Kidney (tissue), 14 donors: ENCODE data around the gene MAN1B1. TPM values are rescaled to one million over a fixed set of nuclear protein-coding genes. Genes with fewer than 3 reads are reported as not detected.

Experiments
- DNase-seq, 5 donors: peaks; one replicate each; pipeline ENCODE4 v3.0.0-alpha.2; 2013 to 2020
- FAIRE-seq: peaks from 2 replicates; lab custom pipeline; 2012; peaks lifted over from hg19 to GRCh38; lab: Jason Lieb, UNC
- H3K27ac ChIP-seq, 2 donors: one replicate each; pipeline ENCODE4 v1.7.0; 2013; ENCODE audit warnings: low read depth in 2 of 2, low read length in 2 of 2, inconsistent platforms in 1 of 2
- H3K27me3 ChIP-seq: one replicate; pipeline ENCODE4 v1.7.1; 2013; ENCODE audit warnings: low read length, inconsistent platforms; ENCODE audit not compliant: control insufficient read depth, insufficient read depth
- H3K36me3 ChIP-seq, 3 donors: one replicate each; pipeline versions ENCODE4 v1.7.0 to v1.7.1; 2013; ENCODE audit warnings: low read length in 3 of 3, control low read depth in 1 of 3, inconsistent platforms in 1 of 3; ENCODE audit not compliant: insufficient read depth in 3 of 3, control insufficient read depth in 2 of 3
- H3K4me1 ChIP-seq, 3 donors: one replicate each; pipeline versions ENCODE4 v1.7.0 to v1.7.1; 2013; ENCODE audit warnings: low read length in 3 of 3, inconsistent platforms in 1 of 3, low read depth in 1 of 3; ENCODE audit not compliant: control insufficient read depth in 2 of 3, insufficient read depth in 2 of 3
- H3K4me3 ChIP-seq, 3 donors: one replicate each; pipeline versions ENCODE4 v1.7.0 to v1.8.1; 2013; ENCODE audit warnings: low read length in 3 of 3, control low read depth in 1 of 3, inconsistent platforms in 1 of 3
- H3K9ac ChIP-seq, 3 donors: one replicate each; pipeline versions ENCODE4 v1.7.0 to v1.7.1; 2013; ENCODE audit warnings: low read length in 3 of 3, control low read depth in 1 of 3, inconsistent platforms in 1 of 3
- H3K9me3 ChIP-seq, 3 donors: one replicate each; pipeline versions ENCODE4 v1.7.0 to v1.7.1; 2013; ENCODE audit warnings: low read length in 3 of 3, control low read depth in 1 of 3, inconsistent platforms in 1 of 3; ENCODE audit not compliant: control insufficient read depth in 2 of 3, insufficient read depth in 1 of 3
- CTCF ChIP-seq: IDR thresholded peaks from 3 replicates; pipeline ENCODE4 v1.5.1; 2012; ENCODE audit warnings: mild to moderate bottlenecking, moderate library complexity, borderline replicate concordance; ENCODE audit not compliant: insufficient read depth; ENCODE audit errors: extremely low read depth
- intact Hi-C: fragments of 100-400 bp; cut with DNase I; formaldehyde crosslinking; loops from one replicate; pipeline ENCODE4 v1.11.1; 2022
- polyA plus RNA-seq: library from polyadenylated mRNA; stranded (reverse); fragments of 350-450 nt; fragmentation: Illumina TruSeq; extraction: RNeasy Lipid Tissue Mini Kit (QIAGEN cat#74804); gene quantifications from one replicate; pipeline ENCODE4 v1.2.3, GENCODE V29; 2014; ENCODE audit warnings: low read depth, low replicate concordance; ENCODE audit not compliant: insufficient read depth
- total RNA-seq: library from RNA; stranded (reverse); fragmentation: NEBNext Ultra II Directional; extraction: Animal tissue kit (Norgen Biotek cat#: 25700); gene quantifications from one replicate; pipeline ENCODE4 v1.2.1, GENCODE V29; 2021
- donor health status: control.
- donor health status: control.
- donor health status: control.
- donor health status: control.
- donor health status: control.
- donor health status: DM: yes; HTN: yes; CAD: no.
- donor health status: Normal renal cell carcinoma (clear cell type).

MAN1B1 gene
- total and polyA plus RNA-seq, 2 donors from 2014 or later, result 57.3 to 63.2 TPM

- no peaks in the 10 kb centered on the region for H3K4me1 ChIP-seq
- intact Hi-C loops, result no loop called here
- H3K9me3 ChIP-seq, result no peaks in the 10 kb centered on the region
- no peak within 1 kb of the TSS for H3K4me3 ChIP-seq
- no peaks in the 10 kb centered on the region for H3K36me3 ChIP-seq
- TF ChIP-seq CTCF, result no peak
- H3K9ac ChIP-seq, result no peak within 1 kb of the TSS
- H3K27ac ChIP-seq, result no peak within 1 kb of the TSS
- peak in 3 of 5 donors; percentile 44 to 82 (median 66) for DNase-seq
- H3K27me3 ChIP-seq, result peaks cover 23% of the 10 kb centered on the region
- no peak for FAIRE-seq
These were observed 52.1 kb downstream of the MAN1B1 start, which contains the start of gene GRIN1 for GRCh38 chr9:137138722-137139467. GRIN1 (plus strand) TSS chr9:137139154; CDS start chr9:137139487, 333 bp downstream.

GRCh38 chr9:137139468-137140150 lies 52.8 kb downstream of the MAN1B1 start:
- TF ChIP-seq CTCF, result no peak
- Histone ChIP-seq H3K4me3 (no peak overlapping the region), H3K9ac (no peak overlapping the region), H3K9me3 (no peaks in the 10 kb centered on the region), H3K27me3 (peaks cover 23% of the 10 kb centered on the region), H3K36me3 (no peaks in the 10 kb centered on the region), H3K4me1 (no peaks in the 10 kb centered on the region), H3K27ac (no peak overlapping the region)
- FAIRE-seq (no peak), DNase-seq (no peak)
- intact Hi-C loops, result no loop called here

- Histone ChIP-seq H3K4me3 (no peak overlapping the region), H3K36me3 (no peaks in the 10 kb centered on the region), H3K27ac (no peak overlapping the region), H3K27me3 (peaks cover 23% of the 10 kb centered on the region), H3K4me1 (no peaks in the 10 kb centered on the region), H3K9me3 (no peaks in the 10 kb centered on the region), H3K9ac (no peak overlapping the region)
- TF ChIP-seq CTCF, result no peak
- DNase-seq (no peak), FAIRE-seq (no peak)
- intact Hi-C loops, result no loop called here
These were observed 53.6 kb downstream of the MAN1B1 start for GRCh38 chr9:137140151-137141012.
